22Rv1 (cell line): ENCODE data around the gene ERO1A.
"Not testable (repeated sequence)": the region's sequence is repeated elsewhere in the genome, so short reads cannot be mapped to it uniquely, and the experiment has no call there.

ENCODE experiments used
- CTCF ChIP-seq: fragments of 450-650 bp; IDR thresholded peaks from 2 replicates; pipeline ENCODE4 v1.5.1; 2017; ENCODE audit warnings: mild to moderate bottlenecking
- ZFX ChIP-seq: fragments of 450-650 bp; IDR thresholded peaks from 2 replicates; pipeline ENCODE4 v1.6.1; 2017; ENCODE audit warnings: antibody characterized with exemption, borderline replicate concordance

- TF ChIP-seq CTCF, ZFX: not testable (repeated sequence)
These were observed 33.7 kb upstream of the ERO1A start for GRCh38 chr14:52729035-52729434.
